Gastrocnemius medialis (tissue), 4 donors: ENCODE results near the gene INPP4B. TPM values are rescaled to one million over a fixed set of nuclear protein-coding genes. Genes with fewer than 3 reads are reported as not detected.

Experiments
- ATAC-seq, 2 donors: fragments of 150-250 bp; one replicate each; pipeline ENCODE4 v1.9.1; 2016
- DNase-seq, 2 donors: peaks; one replicate each; pipeline ENCODE4 v3.0.0-alpha.2; 2019
- H3K27ac ChIP-seq, 4 donors: fragments of 200-600 bp; sonication (generic); 1 replicate in 1 of 4; 2 replicates in 3 of 4; pipeline ENCODE4 v1.5.1; 2016 to 2018; ENCODE audit warnings: mild to moderate bottlenecking in 2 of 4, moderate library complexity in 1 of 4
- H3K27me3 ChIP-seq, 3 donors: fragments of 200-600 bp; sonication (generic) in 2 of 3; 1 replicate in 1 of 3; 2 replicates in 2 of 3; pipeline versions ENCODE4 v1.5.1 to v1.6.0; 2016 to 2019; ENCODE audit warnings: mild to moderate bottlenecking in 1 of 3, moderate library complexity in 1 of 3
- H3K36me3 ChIP-seq, 2 donors: fragments of 200-600 bp; sonication (generic) in 1 of 2; one replicate each; pipeline ENCODE4 v1.5.1; 2017 to 2018
- H3K4me1 ChIP-seq, 2 donors: fragments of 200-600 bp; sonication (generic) in 1 of 2; one replicate each; pipeline ENCODE4 v1.5.1; 2016 to 2017; ENCODE audit warnings: mild to moderate bottlenecking in 2 of 2
- H3K4me3 ChIP-seq, 4 donors: fragments of 200-600 bp; sonication (generic) in 3 of 4; 1 replicate in 1 of 4; 2 replicates in 3 of 4; pipeline ENCODE4 v1.5.1; 2016 to 2019; ENCODE audit warnings: mild to moderate bottlenecking in 2 of 4
- H3K9me3 ChIP-seq, 3 donors: fragments of 200-600 bp; sonication (generic) in 2 of 3; 1 replicate in 1 of 3; 2 replicates in 2 of 3; pipeline ENCODE4 v1.5.1; 2016 to 2019
- POLR2A ChIP-seq, 2 donors: fragments of 450-650 bp; IDR thresholded peaks; one replicate each; pipeline ENCODE4 v1.6.1; 2017; ENCODE audit warnings: antibody characterized with exemption in 2 of 2, mild to moderate bottlenecking in 2 of 2, moderate library complexity in 2 of 2
- in situ Hi-C, 4 donors: fragments of 200-750 bp; cut with MboI; loops; one replicate each; pipeline versions ENCODE4 v1.15.0 to v1.8.0; 2017; ENCODE audit warnings: low sequenced_read_pairs in 4 of 4
- intact Hi-C: fragments of 100-400 bp; cut with DNase I; formaldehyde crosslinking; loops from one replicate; pipeline ENCODE4 v1.15.1; 2023; ENCODE audit warnings: low total_unique reads
- total RNA-seq, 4 donors: library from RNA; depleted of rRNA; stranded (reverse); fragments of >200 nt; gene quantifications; one replicate each; pipeline versions ENCODE4 v1.1.0 to v1.2.3, GENCODE V29; 2016
- TF ChIP-seq, protein P1 (sequence below), 5 experiments: fragments of 450-650 bp in 3 of 5; fragments of 200-600 bp in 2 of 5; sonication (generic) in 2 of 5; IDR thresholded peaks in 4 of 5; conservative IDR thresholded peaks in 1 of 5; 1 replicate in 4 of 5; 2 replicates in 1 of 5; pipeline ENCODE4 v1.5.1; 2016 to 2019; ENCODE audit warnings: antibody characterized with exemption in 5 of 5, mild to moderate bottlenecking in 3 of 5, moderate library complexity in 3 of 5

Gene INPP4B
- total RNA-seq, 4 donors from 2014 or later, result 7.5 to 23.6 (median 9.1) TPM

GRCh38 chr4:142706381-142706780 is 139.7 kb downstream of the INPP4B start:
- Histone ChIP-seq H3K4me3 (no peak overlapping the region), H3K36me3 (no peaks in the 10 kb centered on the region), H3K27ac (no peak overlapping the region), H3K27me3 (no peaks in the 10 kb centered on the region), H3K4me1 (no peaks in the 10 kb centered on the region), H3K9me3 (no peaks in the 10 kb centered on the region)
- no peak for DNase-seq
- no peak for TF ChIP-seq POLR2A (IDR thresholded peaks at IDR 0.05)
- intact Hi-C loops, result no loop called here
- no peak for ATAC-seq
- in situ Hi-C loops, result loop anchor here in 2 of 4 donors (25.0 kb wide), 3 partner anchors 344 to 569 kb away; no protein-coding TSS in a partner anchor

DNA sequence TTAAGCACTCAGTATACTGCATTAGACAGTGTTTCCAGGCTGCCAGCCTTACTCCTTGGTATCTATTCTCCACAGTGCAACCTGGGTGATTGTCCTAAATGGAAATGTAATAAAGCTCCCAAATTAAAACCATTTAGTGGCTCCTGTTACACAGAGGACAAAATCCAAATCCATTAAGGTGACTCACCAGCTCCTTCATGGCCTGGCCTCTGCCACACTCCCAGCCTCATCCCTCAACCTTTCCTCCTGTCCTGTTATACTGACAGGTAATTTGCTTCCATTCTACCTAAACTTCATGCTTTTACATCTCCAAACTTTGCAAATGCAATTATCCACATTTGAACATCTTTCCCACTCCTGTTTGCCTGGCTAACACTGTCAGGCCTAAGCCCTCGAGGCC is 140.3 kb downstream of the INPP4B start:
- Histone ChIP-seq H3K27ac (no peak overlapping the region), H3K9me3 (no peaks in the 10 kb centered on the region), H3K4me1 (no peaks in the 10 kb centered on the region), H3K4me3 (no peak overlapping the region), H3K27me3 (no peaks in the 10 kb centered on the region), H3K36me3 (no peaks in the 10 kb centered on the region)
- in situ Hi-C loops (loop anchor here in 2 of 4 donors (25.0 kb wide), 3 partner anchors 344 to 569 kb away; no protein-coding TSS in a partner anchor), intact Hi-C loops (no loop called here)
- DNase-seq, result no peak
- TF ChIP-seq, protein P1, sequence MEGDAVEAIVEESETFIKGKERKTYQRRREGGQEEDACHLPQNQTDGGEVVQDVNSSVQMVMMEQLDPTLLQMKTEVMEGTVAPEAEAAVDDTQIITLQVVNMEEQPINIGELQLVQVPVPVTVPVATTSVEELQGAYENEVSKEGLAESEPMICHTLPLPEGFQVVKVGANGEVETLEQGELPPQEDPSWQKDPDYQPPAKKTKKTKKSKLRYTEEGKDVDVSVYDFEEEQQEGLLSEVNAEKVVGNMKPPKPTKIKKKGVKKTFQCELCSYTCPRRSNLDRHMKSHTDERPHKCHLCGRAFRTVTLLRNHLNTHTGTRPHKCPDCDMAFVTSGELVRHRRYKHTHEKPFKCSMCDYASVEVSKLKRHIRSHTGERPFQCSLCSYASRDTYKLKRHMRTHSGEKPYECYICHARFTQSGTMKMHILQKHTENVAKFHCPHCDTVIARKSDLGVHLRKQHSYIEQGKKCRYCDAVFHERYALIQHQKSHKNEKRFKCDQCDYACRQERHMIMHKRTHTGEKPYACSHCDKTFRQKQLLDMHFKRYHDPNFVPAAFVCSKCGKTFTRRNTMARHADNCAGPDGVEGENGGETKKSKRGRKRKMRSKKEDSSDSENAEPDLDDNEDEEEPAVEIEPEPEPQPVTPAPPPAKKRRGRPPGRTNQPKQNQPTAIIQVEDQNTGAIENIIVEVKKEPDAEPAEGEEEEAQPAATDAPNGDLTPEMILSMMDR (IDR thresholded peaks at IDR 0.05 in 4 of 5, conservative IDR thresholded peaks at IDR 0.05 in 1 of 5), result no peak
- no peak for TF ChIP-seq POLR2A (IDR thresholded peaks at IDR 0.05)
- ATAC-seq, result no peak

DNA sequence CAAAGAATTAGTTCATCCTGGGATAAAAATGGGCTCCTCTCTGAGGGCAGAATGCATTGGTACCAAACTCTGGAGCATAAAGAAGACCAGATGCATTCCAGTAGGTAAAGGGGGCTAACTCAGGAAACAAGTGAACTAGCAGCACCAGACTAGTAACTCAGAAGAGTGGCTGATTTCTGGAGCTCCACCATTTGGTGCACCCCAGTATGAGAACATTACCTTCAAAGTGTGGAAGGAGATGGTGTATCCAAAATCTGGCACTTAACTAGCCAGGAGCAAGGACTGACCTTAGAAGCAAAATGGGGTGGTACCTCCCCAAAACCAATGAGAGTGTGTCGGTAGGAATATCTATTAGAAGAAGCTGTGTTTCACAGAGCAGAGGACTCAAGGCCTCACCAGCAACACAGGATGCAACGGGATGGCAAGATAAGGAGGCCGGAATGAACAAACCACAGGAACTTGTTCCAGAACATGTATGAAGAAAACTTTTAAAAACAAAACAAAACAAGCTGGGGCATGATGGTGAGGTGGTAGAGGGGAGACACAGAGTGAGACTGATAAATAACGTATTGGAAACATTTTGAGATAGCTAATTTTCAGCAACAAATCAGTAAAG is 142.3 kb downstream of the INPP4B start:
- in situ Hi-C loops, result loop anchor here in 2 of 4 donors (25.0 kb wide), 3 partner anchors 342 to 567 kb away; no protein-coding TSS in a partner anchor
- TF ChIP-seq POLR2A (IDR thresholded peaks at IDR 0.05), result no peak
- TF ChIP-seq, protein P1 (IDR thresholded peaks at IDR 0.05 in 4 of 5, conservative IDR thresholded peaks at IDR 0.05 in 1 of 5), result no peak
- Histone ChIP-seq H3K9me3 (no peaks in the 10 kb centered on the region), H3K4me1 (no peaks in the 10 kb centered on the region), H3K27ac (no peak overlapping the region), H3K27me3 (no peaks in the 10 kb centered on the region), H3K36me3 (no peaks in the 10 kb centered on the region), H3K4me3 (no peak overlapping the region)
- intact Hi-C loops, result no loop called here
- DNase-seq, result no peak
- ATAC-seq, result no peak

DNA sequence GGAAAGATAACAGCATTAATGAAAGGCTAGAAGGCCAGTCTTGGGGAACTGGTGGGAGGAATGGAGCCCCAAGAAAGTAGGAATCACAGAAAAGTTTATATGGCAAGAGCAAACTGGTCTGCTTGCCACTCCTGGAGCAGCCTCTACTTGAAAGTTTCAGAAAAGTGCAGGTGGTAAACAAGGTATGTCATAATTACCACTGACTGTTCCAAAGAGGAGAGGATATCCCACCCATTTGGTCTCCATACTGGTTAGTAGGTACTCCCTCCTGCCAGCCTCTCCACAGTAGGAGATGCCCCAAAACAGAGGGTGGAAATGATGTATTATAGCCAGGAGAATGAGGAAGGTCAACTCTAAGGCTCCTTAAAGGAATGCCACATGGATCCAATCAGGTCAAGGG is 145.1 kb downstream of the INPP4B start:
- no peak for ATAC-seq
- Histone ChIP-seq H3K27ac (no peak overlapping the region), H3K4me1 (peaks cover 0 to 4% of the 10 kb centered on the region in 2 donors), H3K27me3 (no peaks in the 10 kb centered on the region), H3K4me3 (no peak overlapping the region), H3K36me3 (no peaks in the 10 kb centered on the region), H3K9me3 (no peaks in the 10 kb centered on the region)
- in situ Hi-C loops, result loop anchor here in 2 of 4 donors (25.0 kb wide), 3 partner anchors 339 to 564 kb away; no protein-coding TSS in a partner anchor
- TF ChIP-seq, protein P1 (IDR thresholded peaks at IDR 0.05 in 4 of 5, conservative IDR thresholded peaks at IDR 0.05 in 1 of 5), result no peak
- no peak for TF ChIP-seq POLR2A (IDR thresholded peaks at IDR 0.05)
- no peak for DNase-seq
- intact Hi-C loops, result no loop called here

DNA sequence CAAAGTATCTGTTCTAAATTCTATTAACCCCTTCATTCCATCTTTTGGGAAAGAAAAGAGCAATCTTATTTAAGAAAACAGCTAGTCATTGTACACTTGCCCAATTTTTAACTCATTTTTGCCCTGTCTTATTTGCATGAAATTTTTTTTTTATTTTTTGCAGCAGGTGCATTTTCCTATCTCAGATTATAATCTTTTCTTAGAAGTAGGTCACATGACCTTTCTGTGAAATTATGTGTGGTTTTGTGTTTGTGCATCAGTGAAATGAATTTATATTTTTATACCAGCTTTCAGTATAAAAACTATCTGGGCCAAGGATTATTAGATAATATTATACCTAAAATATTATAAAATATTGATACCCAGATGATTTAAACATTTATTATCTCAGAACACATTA is 145.6 kb downstream of the INPP4B start:
- H3K9me3 ChIP-seq, result no peaks in the 10 kb centered on the region
- H3K4me3 ChIP-seq, result no peak overlapping the region
- H3K36me3 ChIP-seq, result no peaks in the 10 kb centered on the region
- in situ Hi-C loops (loop anchor here in 2 of 4 donors (25.0 kb wide), 3 partner anchors 338 to 563 kb away; no protein-coding TSS in a partner anchor), intact Hi-C loops (no loop called here)
- DNase-seq (no peak), ATAC-seq (no peak)
- H3K27ac ChIP-seq, result no peak overlapping the region
- TF ChIP-seq, protein P1 (IDR thresholded peaks at IDR 0.05 in 4 of 5, conservative IDR thresholded peaks at IDR 0.05 in 1 of 5), result no peak
- TF ChIP-seq POLR2A (IDR thresholded peaks at IDR 0.05), result no peak
- peaks cover 0 to 4% of the 10 kb centered on the region in 2 donors for H3K4me1 ChIP-seq
- no peaks in the 10 kb centered on the region for H3K27me3 ChIP-seq
